GM19468 (cell line): ENCODE data around the gene NEK2.
"Not testable (repeated sequence)": the region's sequence is repeated elsewhere in the genome, so short reads cannot be mapped to it uniquely, and the experiment has no call there.

ENCODE experiments used
- ATAC-seq: cut with Tn5 transposase; IDR thresholded peaks from one replicate; pipeline ENCODE4 v1.9.1; 2021; ENCODE audit warnings: mild to moderate bottlenecking, moderate library complexity, moderate number of reproducible peaks; ENCODE audit not compliant: unreplicated experiment; ENCODE audit errors: extremely low read depth

Gene NEK2

GRCh38 chr1:211653293-211653692, 22.1 kb downstream of the NEK2 start:
- ATAC-seq = no peak

GRCh38 chr1:211652371-211652770, 23.1 kb downstream of the NEK2 start:
- no peak for ATAC-seq

- no peak for ATAC-seq
These were observed 24.5 kb downstream of the NEK2 start for GRCh38 chr1:211650904-211651303.

GRCh38 chr1:211648980-211649934, 26.2 kb downstream of the NEK2 start:
- peak; percentile 46 for ATAC-seq

GRCh38 chr1:211648336-211648735, 27.1 kb downstream of the NEK2 start:
- ATAC-seq = no peak

GRCh38 chr1:211647711-211648121, 27.7 kb downstream of the NEK2 start:
- ATAC-seq = no peak

- no peak for ATAC-seq
These were observed 28.9 kb downstream of the NEK2 start for GRCh38 chr1:211646566-211646965.

- ATAC-seq = not testable (repeated sequence)
These were observed 29.8 kb downstream of the NEK2 start for GRCh38 chr1:211645601-211646000.

- ATAC-seq = no peak
These were observed 30.8 kb downstream of the NEK2 start for GRCh38 chr1:211644653-211645052.

GRCh38 chr1:211643324-211644212, 31.9 kb downstream of the NEK2 start:
- ATAC-seq = no peak

GRCh38 chr1:211642870-211643269, 32.6 kb downstream of the NEK2 start:
- ATAC-seq = no peak

- ATAC-seq = no peak
These were observed 33.5 kb downstream of the NEK2 start for GRCh38 chr1:211641942-211642341.

- ATAC-seq = no peak
These were observed 34.2 kb downstream of the NEK2 start for GRCh38 chr1:211641044-211641800.

GRCh38 chr1:211640301-211640630, 35.2 kb downstream of the NEK2 start:
- no peak for ATAC-seq

- ATAC-seq = no peak
These were observed 35.7 kb downstream of the NEK2 start for GRCh38 chr1:211639475-211640300.

GRCh38 chr1:211638689-211639101, 36.7 kb downstream of the NEK2 start:
- ATAC-seq = no peak

GRCh38 chr1:211638246-211638645, 37.2 kb downstream of the NEK2 start:
- no peak for ATAC-seq

GRCh38 chr1:211637066-211637465, 38.4 kb downstream of the NEK2 start:
- no peak for ATAC-seq

GRCh38 chr1:211636575-211637029, 38.8 kb downstream of the NEK2 start:
- not testable (repeated sequence) for ATAC-seq
